ENCODE data around the gene RASGEF1C.

Gene RASGEF1C

GRCh38 chr5:180142824-180143610 is 66.0 kb downstream of the RASGEF1C start:
- Mint-ChIP-seq H3K36me3 (ENCODE audit: low read depth) (no peaks in the 10 kb centered on the region), H3K27ac (no peak overlapping the region), H3K27me3 (ENCODE audit: low read depth) (peaks cover 10% of the 10 kb centered on the region), H3K4me3 (no peak overlapping the region), H3K9me3 (peaks cover 9% of the 10 kb centered on the region), H3K4me1 (ENCODE audit: low read depth) (no peaks in the 10 kb centered on the region)

- H3K27me3 Mint-ChIP-seq (ENCODE audit: low read depth) = peaks cover 7% of the 10 kb centered on the region
- no peak overlapping the region for H3K27ac Mint-ChIP-seq
- H3K4me3 Mint-ChIP-seq = no peak overlapping the region
- H3K36me3 Mint-ChIP-seq (ENCODE audit: low read depth) = no peaks in the 10 kb centered on the region
- no peaks in the 10 kb centered on the region for H3K4me1 Mint-ChIP-seq (ENCODE audit: low read depth)
- peaks cover 6% of the 10 kb centered on the region for H3K9me3 Mint-ChIP-seq
Measured at GRCh38 chr5:180142021-180142765, 66.8 kb downstream of the RASGEF1C start.

- peaks cover 6% of the 10 kb centered on the region for H3K27me3 Mint-ChIP-seq (ENCODE audit: low read depth)
- no peak overlapping the region for H3K27ac Mint-ChIP-seq
- H3K9me3 Mint-ChIP-seq = no peaks in the 10 kb centered on the region
- no peak overlapping the region for H3K4me3 Mint-ChIP-seq
- H3K36me3 Mint-ChIP-seq (ENCODE audit: low read depth) = no peaks in the 10 kb centered on the region
- H3K4me1 Mint-ChIP-seq (ENCODE audit: low read depth) = no peaks in the 10 kb centered on the region
Measured at GRCh38 chr5:180141068-180141660, 67.8 kb downstream of the RASGEF1C start.

- no peaks in the 10 kb centered on the region for H3K36me3 Mint-ChIP-seq (ENCODE audit: low read depth)
- peaks cover 3% of the 10 kb centered on the region for H3K27me3 Mint-ChIP-seq (ENCODE audit: low read depth)
- no peaks in the 10 kb centered on the region for H3K9me3 Mint-ChIP-seq
- no peak overlapping the region for H3K27ac Mint-ChIP-seq
- H3K4me1 Mint-ChIP-seq (ENCODE audit: low read depth) = no peaks in the 10 kb centered on the region
- no peak overlapping the region for H3K4me3 Mint-ChIP-seq
Measured at GRCh38 chr5:180140571-180140970, 68.4 kb downstream of the RASGEF1C start.

GRCh38 chr5:180140079-180140554 is 68.9 kb downstream of the RASGEF1C start:
- peaks cover 3% of the 10 kb centered on the region for H3K27me3 Mint-ChIP-seq (ENCODE audit: low read depth)
- no peak overlapping the region for H3K27ac Mint-ChIP-seq
- no peaks in the 10 kb centered on the region for H3K9me3 Mint-ChIP-seq
- no peaks in the 10 kb centered on the region for H3K36me3 Mint-ChIP-seq (ENCODE audit: low read depth)
- no peak overlapping the region for H3K4me3 Mint-ChIP-seq
- peaks cover 4% of the 10 kb centered on the region for H3K4me1 Mint-ChIP-seq (ENCODE audit: low read depth)

- H3K9me3 Mint-ChIP-seq = no peaks in the 10 kb centered on the region
- no peak overlapping the region for H3K4me3 Mint-ChIP-seq
- H3K36me3 Mint-ChIP-seq (ENCODE audit: low read depth) = no peaks in the 10 kb centered on the region
- H3K27me3 Mint-ChIP-seq (ENCODE audit: low read depth) = peaks cover 3% of the 10 kb centered on the region
- H3K27ac Mint-ChIP-seq = no peak overlapping the region
- peaks cover 4% of the 10 kb centered on the region for H3K4me1 Mint-ChIP-seq (ENCODE audit: low read depth)
Measured at GRCh38 chr5:180139731-180140055, 69.3 kb downstream of the RASGEF1C start.

- H3K27me3 Mint-ChIP-seq (ENCODE audit: low read depth) = peaks cover 3% of the 10 kb centered on the region
- peaks cover 4% of the 10 kb centered on the region for H3K4me1 Mint-ChIP-seq (ENCODE audit: low read depth)
- no peak overlapping the region for H3K27ac Mint-ChIP-seq
- no peak overlapping the region for H3K4me3 Mint-ChIP-seq
- H3K36me3 Mint-ChIP-seq (ENCODE audit: low read depth) = no peaks in the 10 kb centered on the region
- no peaks in the 10 kb centered on the region for H3K9me3 Mint-ChIP-seq
Measured at GRCh38 chr5:180138976-180139730, 69.9 kb downstream of the RASGEF1C start.

- Mint-ChIP-seq H3K4me3 (no peak overlapping the region), H3K27me3 (ENCODE audit: low read depth) (peaks cover 3% of the 10 kb centered on the region), H3K36me3 (ENCODE audit: low read depth) (no peaks in the 10 kb centered on the region), H3K27ac (no peak overlapping the region), H3K4me1 (ENCODE audit: low read depth) (peaks cover 4% of the 10 kb centered on the region), H3K9me3 (no peaks in the 10 kb centered on the region)
Measured at GRCh38 chr5:180138214-180138975, 70.6 kb downstream of the RASGEF1C start.

GRCh38 chr5:180137401-180138213 is 71.4 kb downstream of the RASGEF1C start:
- Mint-ChIP-seq H3K27ac (no peak overlapping the region), H3K27me3 (ENCODE audit: low read depth) (peaks cover 3% of the 10 kb centered on the region), H3K36me3 (ENCODE audit: low read depth) (no peaks in the 10 kb centered on the region), H3K4me1 (ENCODE audit: low read depth) (peaks cover 4% of the 10 kb centered on the region), H3K9me3 (no peaks in the 10 kb centered on the region), H3K4me3 (no peak overlapping the region)

- Mint-ChIP-seq H3K4me1 (ENCODE audit: low read depth) (peaks cover 4% of the 10 kb centered on the region), H3K27ac (no peak overlapping the region), H3K36me3 (ENCODE audit: low read depth) (no peaks in the 10 kb centered on the region), H3K4me3 (no peak overlapping the region), H3K27me3 (ENCODE audit: low read depth) (peaks cover 3% of the 10 kb centered on the region), H3K9me3 (no peaks in the 10 kb centered on the region)
Measured at GRCh38 chr5:180136630-180137381, 72.2 kb downstream of the RASGEF1C start.

- Mint-ChIP-seq H3K4me3 (no peak overlapping the region), H3K36me3 (ENCODE audit: low read depth) (no peaks in the 10 kb centered on the region), H3K27ac (no peak overlapping the region), H3K4me1 (ENCODE audit: low read depth) (peaks cover 4% of the 10 kb centered on the region), H3K9me3 (no peaks in the 10 kb centered on the region), H3K27me3 (ENCODE audit: low read depth) (peaks cover 3% of the 10 kb centered on the region)
Measured at GRCh38 chr5:180135967-180136629, 72.9 kb downstream of the RASGEF1C start.

- Mint-ChIP-seq H3K9me3 (no peaks in the 10 kb centered on the region), H3K27me3 (ENCODE audit: low read depth) (peaks cover 3% of the 10 kb centered on the region), H3K27ac (no peak overlapping the region), H3K36me3 (ENCODE audit: low read depth) (no peaks in the 10 kb centered on the region), H3K4me1 (ENCODE audit: low read depth) (peaks cover 4% of the 10 kb centered on the region), H3K4me3 (no peak overlapping the region)
Measured at GRCh38 chr5:180135128-180135955, 73.7 kb downstream of the RASGEF1C start.
